HEK293 (cell line): Measurements from ENCODE around the gene EYA2.

Experiments used
- CTCF ChIA-PET: fragments of 350-600 bp; formaldehyde crosslinking; extraction: SDS; loops from one replicate; lab custom pipeline; 2021; ENCODE audit warnings: antibody characterized with exemption; lab: Yijun Ruan, JAX
- POLR2A ChIA-PET: fragments of 300-600 bp; formaldehyde crosslinking; extraction: SDS; loops from one replicate; lab custom pipeline; 2020; ENCODE audit warnings: antibody characterized with exemption, inconsistent platforms; lab: Yijun Ruan, JAX
- H3K27ac ChIP-seq: fragments of 200-500 bp; sonication (Bioruptor generic); 2 replicates; pipeline ENCODE4 v1.5.1; 2014; ENCODE audit warnings: low read depth, low read length, control low read depth, inconsistent platforms; ENCODE audit errors: extremely low read depth
- H3K36me3 ChIP-seq, 2 experiments: fragments of 200-500 bp in 1 of 2; sonication (Bioruptor generic) in 1 of 2; 1 replicate in 1 of 2; 2 replicates in 1 of 2; pipeline ENCODE4 v1.5.1; 2014 to 2017; ENCODE audit warnings: inconsistent platforms in 2 of 2, low read length in 2 of 2; ENCODE audit not compliant: control insufficient read depth in 2 of 2, insufficient read depth in 1 of 2
- H3K4me1 ChIP-seq: fragments of 200-500 bp; sonication (Bioruptor generic); 2 replicates; pipeline ENCODE4 v1.5.1; 2014; ENCODE audit warnings: mild to moderate bottlenecking, low read length, inconsistent platforms; ENCODE audit not compliant: control insufficient read depth, insufficient read depth
- H3K4me3 ChIP-seq: 2 replicates; pipeline ENCODE4 v1.5.1; 2011; ENCODE audit warnings: low read depth, mild to moderate bottlenecking, control low read depth, low read length, moderate library complexity
- H3K9me3 ChIP-seq: fragments of 200-500 bp; sonication (Bioruptor generic); 2 replicates; pipeline ENCODE4 v1.5.1; 2014; ENCODE audit warnings: low read depth, low read length, inconsistent platforms; ENCODE audit not compliant: control insufficient read depth, insufficient read depth
- GLI4 ChIP-seq: fragments of 450-650 bp; formaldehyde crosslinking; IDR thresholded peaks from 2 replicates; pipeline ENCODE4 v1.5.1; 2016; ENCODE audit warnings: missing biosample characterization, missing genetic modification characterization
- GLIS1 ChIP-seq: fragments of 450-650 bp; formaldehyde crosslinking; IDR thresholded peaks from 2 replicates; pipeline ENCODE4 v1.5.1; 2016; ENCODE audit warnings: missing biosample characterization, missing genetic modification characterization
- GLIS2 ChIP-seq: fragments of 450-650 bp; formaldehyde crosslinking; IDR thresholded peaks from 2 replicates; pipeline ENCODE4 v1.5.1; 2016; ENCODE audit warnings: missing biosample characterization, missing genetic modification characterization
- KLF9 ChIP-seq: fragments of 450-650 bp; formaldehyde crosslinking; IDR thresholded peaks from 2 replicates; pipeline ENCODE4 v1.5.1; 2016; ENCODE audit warnings: missing biosample characterization, missing genetic modification characterization, low read depth
- PBX3 ChIP-seq: sonication (generic); formaldehyde crosslinking; IDR thresholded peaks from 2 replicates; pipeline ENCODE4 v1.8.1; 2022; ENCODE audit warnings: mild to moderate bottlenecking, moderate library complexity, missing genetic modification reagents
- PRDM4 ChIP-seq: fragments of 450-650 bp; formaldehyde crosslinking; IDR thresholded peaks from 2 replicates; pipeline ENCODE4 v1.5.1; 2017; ENCODE audit warnings: missing biosample characterization, missing genetic modification characterization
- SP3 ChIP-seq: fragments of 450-650 bp; formaldehyde crosslinking; IDR thresholded peaks from 2 replicates; pipeline ENCODE4 v1.5.1; 2016; ENCODE audit warnings: missing biosample characterization, missing genetic modification characterization
- WT1 ChIP-seq: fragments of 450-650 bp; formaldehyde crosslinking; IDR thresholded peaks from 2 replicates; pipeline ENCODE4 v1.5.1; 2016; ENCODE audit warnings: missing biosample characterization, missing genetic modification characterization
- ZBTB11 ChIP-seq: fragments of 450-650 bp; formaldehyde crosslinking; conservative IDR thresholded peaks from 2 replicates; pipeline ENCODE4 v1.5.1; 2016; ENCODE audit warnings: low read depth, missing biosample characterization, missing genetic modification characterization
- ZBTB6 ChIP-seq: fragments of 450-650 bp; formaldehyde crosslinking; IDR thresholded peaks from 2 replicates; pipeline ENCODE4 v1.5.1; 2017; ENCODE audit warnings: missing biosample characterization, missing genetic modification characterization
- ZNF132 ChIP-seq: fragments of 450-650 bp; formaldehyde crosslinking; IDR thresholded peaks from 2 replicates; pipeline ENCODE4 v1.5.1; 2017; ENCODE audit warnings: missing biosample characterization, missing genetic modification characterization, borderline replicate concordance
- ZNF133 ChIP-seq: fragments of 450-650 bp; formaldehyde crosslinking; IDR thresholded peaks from 2 replicates; pipeline ENCODE4 v1.5.1; 2016; ENCODE audit warnings: missing biosample characterization, missing genetic modification characterization
- ZNF18 ChIP-seq: fragments of 450-650 bp; formaldehyde crosslinking; IDR thresholded peaks from 2 replicates; pipeline ENCODE4 v1.5.1; 2016; ENCODE audit warnings: missing biosample characterization, missing genetic modification characterization
- ZNF274 ChIP-seq, 2 experiments: fragments of 200-500 bp in 1 of 2; fragments of 450-650 bp in 1 of 2; sonication (Bioruptor generic) in 1 of 2; formaldehyde crosslinking in 1 of 2; IDR thresholded peaks; 2 replicates each; pipeline versions ENCODE4 v1.5.1 to v1.6.1; 2014 to 2016; ENCODE audit warnings: borderline replicate concordance in 1 of 2, inconsistent platforms in 1 of 2, low read length in 1 of 2, missing biosample characterization in 1 of 2, missing genetic modification characterization in 1 of 2
- ZNF362 ChIP-seq: fragments of 450-650 bp; formaldehyde crosslinking; IDR thresholded peaks from 2 replicates; pipeline ENCODE4 v1.5.1; 2016; ENCODE audit warnings: missing biosample characterization, missing genetic modification characterization
- ZNF423 ChIP-seq: fragments of 450-650 bp; formaldehyde crosslinking; IDR thresholded peaks from 2 replicates; pipeline ENCODE4 v1.5.1; 2016; ENCODE audit warnings: missing biosample characterization, missing genetic modification characterization
- ZNF530 ChIP-seq: fragments of 450-650 bp; formaldehyde crosslinking; IDR thresholded peaks from 2 replicates; pipeline ENCODE4 v1.5.1; 2016; ENCODE audit warnings: low read depth, missing biosample characterization, missing genetic modification characterization
- ZNF558 ChIP-seq: fragments of 450-650 bp; formaldehyde crosslinking; IDR thresholded peaks from 2 replicates; pipeline ENCODE4 v1.5.1; 2016; ENCODE audit warnings: missing biosample characterization, missing genetic modification characterization
- ZNF664 ChIP-seq: fragments of 450-650 bp; formaldehyde crosslinking; IDR thresholded peaks from 2 replicates; pipeline ENCODE4 v1.5.1; 2016; ENCODE audit warnings: missing biosample characterization, missing genetic modification characterization

The EYA2 gene

GRCh38 chr20:47097691-47098622, 203.3 kb downstream of the EYA2 start:
- Histone ChIP-seq H3K9me3 (no peaks in the 10 kb centered on the region), H3K4me1 (no peaks in the 10 kb centered on the region), H3K4me3 (no peak overlapping the region), H3K36me3 (peaks cover 0 to 5% of the 10 kb centered on the region in 2 experiments; a peak in 1 of 3 replicates), H3K27ac (no peak overlapping the region)
- ChIA-PET CTCF (no interaction called here), POLR2A (no interaction called here)
- no peak for TF ChIP-seq ZBTB6 (tag by site-specific recombination)
- no peak for TF ChIP-seq ZNF274 (IDR thresholded peaks at IDR 0.05; ENCODE audit: low read length)
- no peak for TF ChIP-seq ZNF274 (tag by site-specific recombination; IDR thresholded peaks at IDR 0.05; ENCODE audit: borderline replicate concordance)
- TF ChIP-seq GLIS2 (tag by site-specific recombination) = no peak
- TF ChIP-seq WT1 (tag by site-specific recombination) = no peak
- no peak for TF ChIP-seq ZNF664 (tag by site-specific recombination)
- no peak for TF ChIP-seq ZNF423 (tag by site-specific recombination)

GRCh38 chr20:47099093-47099492, 204.4 kb downstream of the EYA2 start:
- Histone ChIP-seq H3K4me1 (no peaks in the 10 kb centered on the region), H3K4me3 (no peak overlapping the region), H3K9me3 (no peaks in the 10 kb centered on the region), H3K36me3 (peaks cover 0 to 5% of the 10 kb centered on the region in 2 experiments; a peak in 1 of 3 replicates)
- ChIA-PET POLR2A (no interaction called here), CTCF (no interaction called here)
- TF ChIP-seq PBX3 (CRISPR knock-in tag) = no peak
- TF ChIP-seq ZNF362 = no peak
- TF ChIP-seq ZNF18 (tag by site-specific recombination) = no peak
- TF ChIP-seq SP3 = no peak
- TF ChIP-seq KLF9 = no peak
- TF ChIP-seq ZNF132 (tag by site-specific recombination) = no peak
- TF ChIP-seq ZNF530 (tag by site-specific recombination) = no peak
- TF ChIP-seq GLIS1 (tag by site-specific recombination) = no peak
- TF ChIP-seq PRDM4 = no peak
- no peak for TF ChIP-seq ZBTB11 (tag by site-specific recombination)
- TF ChIP-seq ZNF558 (tag by site-specific recombination) = no peak
- no peak for TF ChIP-seq ZNF133 (tag by site-specific recombination)
- TF ChIP-seq GLI4 = no peak
- TF ChIP-seq, all 188 proteins: peak for 0
- H3K27ac ChIP-seq = no peak overlapping the region
